ENCODE measurements around the gene TBC1D22B.
A peak's percentile ranks its signal among the peaks of the same experiment; 100 is the strongest.

Gene TBC1D22B

DNA sequence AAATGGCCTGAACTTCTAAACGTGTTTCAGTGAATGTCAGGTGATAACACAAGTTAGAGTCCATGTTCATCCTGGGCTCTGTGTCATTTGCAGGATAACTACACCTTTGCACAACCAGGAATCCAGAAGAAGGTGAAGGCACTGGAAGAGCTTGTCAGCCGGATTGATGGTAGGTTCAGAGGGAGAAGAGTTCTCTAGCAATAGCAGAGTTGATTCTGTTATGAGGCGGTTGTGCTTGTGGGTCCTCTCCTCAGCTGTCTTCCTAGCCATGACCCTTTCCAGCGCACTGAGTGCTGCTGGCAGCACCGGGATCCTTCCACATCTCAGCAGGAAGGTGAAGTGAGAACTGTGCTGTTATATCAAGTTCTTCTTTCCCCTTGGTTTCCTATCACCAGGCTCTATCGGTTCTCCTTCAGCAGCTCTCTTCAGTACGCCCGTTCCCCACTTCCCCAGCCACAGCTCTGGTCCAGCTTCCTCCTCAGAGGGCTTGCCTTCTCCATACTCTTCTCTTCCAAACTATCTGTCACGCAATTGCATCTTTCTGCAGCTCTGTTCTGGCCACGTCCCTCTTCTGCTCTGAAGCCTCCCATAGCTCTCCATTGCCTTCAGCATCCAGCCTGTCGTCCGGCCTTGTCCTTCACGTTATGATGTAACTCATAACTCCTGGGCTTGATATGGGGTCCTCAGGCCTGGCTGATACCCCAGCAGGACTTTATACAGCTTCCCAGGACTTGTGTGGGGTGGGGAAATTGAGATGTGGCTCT, 56.3 kb downstream of the TBC1D22B start:
- no peak for DNase-seq (ENCODE audit: low read depth)
- no peak overlapping the region for H3K4me3 ChIP-seq (ENCODE audit: low read depth, low read length)
- no peak for TF ChIP-seq CTCF (IDR thresholded peaks at IDR 0.05; ENCODE audit: insufficient read depth, low read depth, low read length, missing control alignments)

DNA sequence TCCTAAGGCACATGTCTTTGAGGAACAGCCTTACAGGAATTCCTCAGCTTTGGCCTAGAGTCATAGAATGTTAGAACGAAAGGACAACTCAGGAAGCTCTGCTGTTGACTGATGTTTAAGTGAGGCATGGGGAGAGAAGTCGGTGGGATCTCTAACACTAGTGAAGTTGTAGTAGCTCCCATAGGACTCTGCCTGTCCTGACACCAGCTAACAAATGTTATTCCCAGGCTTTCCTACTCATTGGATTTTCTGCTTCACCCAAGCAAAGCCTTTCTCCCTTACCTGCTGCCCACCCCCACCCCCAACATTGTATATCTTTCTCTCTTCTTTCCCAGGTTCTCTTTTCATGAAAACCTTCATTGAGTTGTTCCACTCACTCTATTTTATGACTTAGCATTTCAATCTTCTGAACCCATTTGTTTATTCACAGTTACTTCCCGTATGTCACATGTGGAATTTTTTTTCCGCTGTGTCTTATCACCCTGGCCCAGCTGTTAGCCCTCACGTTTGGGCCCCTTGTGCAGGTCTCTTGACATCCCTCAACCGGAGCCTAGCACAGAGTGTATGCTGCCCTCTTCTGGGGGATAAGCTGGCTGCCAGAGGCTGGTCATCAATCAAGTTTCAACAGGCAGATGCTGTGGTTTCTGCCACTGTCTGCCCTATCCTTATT, 57.0 kb downstream of the TBC1D22B start:
- no peak overlapping the region for H3K4me3 ChIP-seq (ENCODE audit: low read depth, low read length)
- peak; percentile 66 for DNase-seq (ENCODE audit: low read depth)
- TF ChIP-seq CTCF (IDR thresholded peaks at IDR 0.05; ENCODE audit: insufficient read depth, low read depth, low read length, missing control alignments): peak; percentile 61

- H3K4me3 ChIP-seq (ENCODE audit: low read depth, low read length): no peak overlapping the region
- no peak for TF ChIP-seq CTCF (IDR thresholded peaks at IDR 0.05; ENCODE audit: insufficient read depth, low read depth, low read length, missing control alignments)
- DNase-seq (ENCODE audit: low read depth): no peak
Observed at GRCh38 chr6:37315157-37315515, 57.6 kb downstream of the TBC1D22B start.

- no peak for TF ChIP-seq CTCF (IDR thresholded peaks at IDR 0.05; ENCODE audit: insufficient read depth, low read depth, low read length, missing control alignments)
- DNase-seq (ENCODE audit: low read depth): no peak
- no peak overlapping the region for H3K4me3 ChIP-seq (ENCODE audit: low read depth, low read length)
Observed at GRCh38 chr6:37316071-37316470, 58.5 kb downstream of the TBC1D22B start.

DNA sequence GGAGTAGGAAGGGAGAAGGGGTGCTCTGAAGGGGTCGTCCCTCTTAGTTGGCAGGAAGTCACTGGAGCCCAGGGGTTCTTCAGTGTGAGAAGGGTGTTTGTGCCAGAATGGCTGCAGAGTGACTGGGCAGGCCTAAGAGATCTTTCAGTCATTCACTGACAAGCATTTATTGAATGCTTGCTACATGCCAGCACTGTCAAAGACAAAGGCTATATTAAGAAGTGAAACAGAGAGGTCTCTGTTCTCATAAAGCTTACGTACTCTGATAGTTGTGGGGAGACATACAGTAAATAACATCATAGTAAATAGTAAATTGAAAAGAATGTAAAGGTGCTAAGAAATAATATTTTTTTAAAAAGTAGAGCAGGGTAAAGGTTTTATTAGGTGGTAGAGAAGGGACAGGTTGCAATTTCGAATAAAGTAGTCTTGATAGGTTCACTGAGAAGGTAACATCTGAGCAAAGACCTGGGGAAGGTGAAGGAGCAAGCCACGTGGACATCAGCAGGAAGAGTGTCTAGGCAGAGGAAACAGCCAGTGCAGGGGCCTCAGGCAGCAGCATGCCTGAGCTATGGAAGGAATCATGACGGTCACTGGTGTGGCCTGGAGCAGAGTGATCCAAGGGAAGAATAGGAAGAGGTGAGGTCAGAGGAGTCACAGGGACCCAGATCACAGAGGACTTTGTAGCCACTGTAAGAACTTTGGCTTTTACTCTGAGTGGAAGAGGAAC, 59.9 kb downstream of the TBC1D22B start:
- no peak overlapping the region for H3K4me3 ChIP-seq (ENCODE audit: low read depth, low read length)
- peak; percentile 42 for DNase-seq (ENCODE audit: low read depth)
- no peak for TF ChIP-seq CTCF (IDR thresholded peaks at IDR 0.05; ENCODE audit: insufficient read depth, low read depth, low read length, missing control alignments)

DNA sequence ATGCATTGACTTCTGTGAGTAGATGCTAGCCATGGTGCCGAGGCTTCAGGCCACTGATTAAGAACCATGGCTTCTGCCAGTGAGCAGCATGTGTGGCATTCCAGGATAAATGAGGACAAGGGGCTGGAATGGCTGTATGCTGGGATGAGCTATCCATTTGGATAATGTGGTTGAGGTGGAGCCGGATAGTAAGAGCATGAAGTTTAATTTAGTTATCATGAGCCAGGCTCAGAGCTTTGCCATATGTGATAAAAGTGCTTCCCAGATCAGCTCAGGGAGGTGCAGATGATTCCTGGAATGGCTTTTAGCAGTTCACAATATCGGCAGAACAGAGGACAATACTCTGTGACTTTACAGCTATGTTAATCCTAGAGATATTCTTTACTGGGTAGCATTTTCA, 61.6 kb downstream of the TBC1D22B start:
- no peak for DNase-seq (ENCODE audit: low read depth)
- no peak for TF ChIP-seq CTCF (IDR thresholded peaks at IDR 0.05; ENCODE audit: insufficient read depth, low read depth, low read length, missing control alignments)
- no peak overlapping the region for H3K4me3 ChIP-seq (ENCODE audit: low read depth, low read length)

Data from GM12865 (cell line).